ENCODE data around the gene HOXC10. TPM values are rescaled to one million over a fixed set of nuclear protein-coding genes. Genes with fewer than 3 reads are reported as not detected.

The HOXC10 gene
- total RNA-seq, 4 donors from 2014 or later = 1.3 to 12.4 (median 3.2) TPM; not detected in 1

GRCh38 chr12:53954694-53955035 lies 30.3 kb upstream of the HOXC10 start, which contains the start of gene HOXC12:
HOXC12 (plus strand) TSS chr12:53954903; CDS start chr12:53954930, 27 bp downstream.
- no peaks in the 10 kb centered on the region for H3K4me1 ChIP-seq
- H3K4me3 ChIP-seq = no peak within 1 kb of the TSS
- TF ChIP-seq POLR2A (IDR thresholded peaks at IDR 0.05) (no peak), CTCF (IDR thresholded peaks at IDR 0.05) (no peak)
- peaks cover 38 to 87% of the 10 kb centered on the region in 2 donors for H3K27me3 ChIP-seq
- no peaks in the 10 kb centered on the region for H3K36me3 ChIP-seq
- H3K27ac ChIP-seq = no peak within 1 kb of the TSS
- intact Hi-C loops (cut with DNase I; ENCODE audit: low total_unique reads) = no loop called here
- no peaks in the 10 kb centered on the region for H3K9me3 ChIP-seq
- DNase-seq = peak in 1 of 2 donors; percentile 11

DNA sequence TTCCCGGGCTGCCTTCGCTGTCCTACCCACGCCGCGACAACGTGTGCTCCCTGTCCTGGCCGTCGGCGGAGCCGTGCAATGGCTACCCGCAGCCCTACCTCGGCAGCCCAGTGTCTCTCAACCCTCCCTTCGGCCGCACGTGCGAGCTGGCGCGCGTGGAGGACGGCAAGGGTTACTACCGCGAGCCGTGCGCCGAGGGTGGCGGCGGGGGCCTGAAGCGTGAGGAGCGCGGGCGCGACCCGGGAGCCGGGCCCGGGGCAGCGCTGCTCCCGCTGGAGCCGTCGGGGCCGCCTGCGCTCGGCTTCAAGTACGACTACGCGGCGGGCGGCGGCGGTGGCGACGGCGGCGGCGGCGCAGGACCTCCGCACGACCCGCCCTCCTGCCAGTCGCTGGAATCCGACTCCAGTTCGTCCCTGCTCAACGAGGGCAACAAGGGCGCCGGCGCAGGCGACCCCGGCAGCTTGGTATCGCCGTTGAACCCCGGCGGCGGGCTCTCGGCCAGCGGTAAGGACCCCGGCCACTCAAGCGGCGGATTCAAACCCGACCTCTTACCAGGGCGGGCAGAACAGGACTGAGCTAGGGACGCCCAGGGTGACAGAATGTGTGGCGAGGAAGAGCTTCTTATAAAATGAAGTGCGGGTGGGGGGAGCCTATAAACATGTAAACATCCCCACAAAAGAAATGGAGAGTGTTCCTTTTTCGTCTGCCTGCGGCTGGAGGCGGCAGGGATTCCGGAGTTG lies 29.7 kb upstream of the HOXC10 start:
- no peak overlapping the region for H3K27ac ChIP-seq
- DNase-seq = peak in 1 of 2 donors; percentile 11
- H3K27me3 ChIP-seq = peaks cover 39 to 87% of the 10 kb centered on the region in 2 donors
- H3K4me3 ChIP-seq = no peak overlapping the region
- H3K9me3 ChIP-seq = no peaks in the 10 kb centered on the region
- intact Hi-C loops (cut with DNase I; ENCODE audit: low total_unique reads) = no loop called here
- no peaks in the 10 kb centered on the region for H3K36me3 ChIP-seq
- TF ChIP-seq CTCF (IDR thresholded peaks at IDR 0.05) (no peak), POLR2A (IDR thresholded peaks at IDR 0.05) (no peak)
- no peaks in the 10 kb centered on the region for H3K4me1 ChIP-seq

GRCh38 chr12:53955776-53956250 lies 29.1 kb upstream of the HOXC10 start:
- Histone ChIP-seq H3K27ac (no peak overlapping the region), H3K36me3 (no peaks in the 10 kb centered on the region), H3K4me3 (no peak overlapping the region), H3K4me1 (no peaks in the 10 kb centered on the region), H3K9me3 (no peaks in the 10 kb centered on the region), H3K27me3 (peaks cover 39 to 87% of the 10 kb centered on the region in 2 donors)
- intact Hi-C loops (cut with DNase I; ENCODE audit: low total_unique reads) = no loop called here
- TF ChIP-seq POLR2A (IDR thresholded peaks at IDR 0.05) (no peak), CTCF (IDR thresholded peaks at IDR 0.05) (no peak)
- no peak for DNase-seq

- TF ChIP-seq CTCF (IDR thresholded peaks at IDR 0.05) (no peak), POLR2A (IDR thresholded peaks at IDR 0.05) (no peak)
These were observed 28.6 kb upstream of the HOXC10 start for GRCh38 chr12:53956251-53956887.

More at GRCh38 chr12:53956251-53956887, 28.6 kb upstream of the HOXC10 start:
- H3K4me1 ChIP-seq = no peaks in the 10 kb centered on the region
- H3K9me3 ChIP-seq = no peaks in the 10 kb centered on the region
- H3K4me3 ChIP-seq = no peak overlapping the region
- peak in 1 of 2 donors; percentile 12 for DNase-seq
- peaks cover 37 to 87% of the 10 kb centered on the region in 2 donors for H3K27me3 ChIP-seq
- no peak overlapping the region for H3K27ac ChIP-seq
- intact Hi-C loops (cut with DNase I; ENCODE audit: low total_unique reads) = no loop called here
- H3K36me3 ChIP-seq = no peaks in the 10 kb centered on the region
